Hematopoietic multipotent progenitor cell treated with erythropoietin and hydrocortisone succinate and interleukin-3 and kit ligand, for 4 days (in vitro differentiated cells): Measurements from ENCODE around the gene GPR137C.

Experiments
- DNase-seq: peaks from one replicate; pipeline ENCODE4 v3.0.0-alpha.2; 2015

Gene GPR137C

DNA sequence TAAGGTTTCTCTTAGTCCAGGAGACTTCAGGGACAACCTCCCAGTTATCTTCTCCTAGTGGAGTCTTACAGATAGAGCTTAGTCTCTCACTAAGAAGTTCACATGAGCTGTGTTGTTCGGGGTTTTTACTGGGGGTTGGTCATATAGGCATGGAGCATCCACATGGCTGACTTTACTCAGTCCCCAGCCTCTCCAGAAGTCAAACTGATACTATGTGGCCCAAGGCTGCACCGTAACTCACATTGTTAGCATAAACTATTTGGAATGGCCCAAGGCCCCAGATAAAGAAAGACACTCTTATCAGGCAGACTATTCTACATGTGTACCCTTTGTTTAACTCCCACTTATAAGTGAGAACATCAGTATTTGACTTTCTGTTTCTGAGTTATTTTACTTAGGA lies 23.2 kb downstream of the GPR137C start:
- no peak for DNase-seq

DNA sequence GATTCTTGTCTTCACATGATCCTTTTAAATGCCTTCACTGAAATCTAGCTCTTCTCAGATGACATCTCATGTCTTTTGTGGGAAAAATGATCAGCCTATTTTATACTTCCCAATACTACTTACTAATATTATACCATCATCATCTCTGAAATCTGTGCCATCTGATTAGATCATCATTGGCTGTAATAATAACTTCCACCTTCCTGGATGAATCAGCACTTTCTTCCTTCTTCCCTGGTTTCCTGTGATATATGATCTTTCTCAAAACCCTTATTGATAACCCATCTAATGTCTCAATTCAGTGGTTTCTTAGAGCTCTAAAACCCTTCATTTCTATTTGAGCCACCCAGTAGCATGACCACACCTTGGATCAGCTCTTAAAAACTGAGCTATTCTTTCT lies 30.9 kb downstream of the GPR137C start:
- no peak for DNase-seq

DNA sequence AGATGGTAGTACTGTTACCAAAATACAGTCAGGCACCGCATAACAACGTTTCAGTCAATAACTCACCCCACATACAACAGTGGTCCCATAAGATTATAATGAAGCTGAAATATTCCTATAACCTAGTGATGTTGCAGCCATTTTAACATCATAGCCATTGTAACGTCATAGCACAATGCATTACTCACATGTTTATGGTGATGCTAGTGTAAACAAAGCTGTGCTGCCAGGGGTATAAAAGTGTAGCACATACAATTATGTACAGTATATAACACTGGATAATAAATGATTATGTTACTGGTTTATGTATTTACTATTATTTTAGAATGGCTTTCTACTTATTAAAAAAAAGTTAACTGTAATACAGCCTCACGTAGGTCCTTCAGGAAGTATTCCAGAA lies 37.0 kb downstream of the GPR137C start:
- no peak for DNase-seq

DNA sequence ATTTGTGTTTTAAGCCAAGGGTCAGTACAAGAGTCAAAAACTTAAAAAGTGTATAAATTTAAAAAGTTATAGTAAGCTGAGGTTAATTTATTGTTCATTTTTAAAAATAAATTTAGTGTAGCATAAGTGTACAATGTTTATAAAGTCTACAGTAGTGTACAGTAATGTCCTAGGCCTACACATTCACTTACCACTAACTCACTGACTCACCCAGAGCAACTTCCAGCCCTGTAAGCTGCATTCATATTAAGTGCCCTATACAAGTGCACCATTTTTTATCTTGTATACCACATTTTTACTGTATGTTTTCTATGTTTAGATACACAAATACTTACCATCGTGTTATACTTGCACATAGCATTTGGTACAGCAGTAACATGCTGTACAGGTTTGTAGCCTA lies 37.7 kb downstream of the GPR137C start:
- DNase-seq = no peak

DNA sequence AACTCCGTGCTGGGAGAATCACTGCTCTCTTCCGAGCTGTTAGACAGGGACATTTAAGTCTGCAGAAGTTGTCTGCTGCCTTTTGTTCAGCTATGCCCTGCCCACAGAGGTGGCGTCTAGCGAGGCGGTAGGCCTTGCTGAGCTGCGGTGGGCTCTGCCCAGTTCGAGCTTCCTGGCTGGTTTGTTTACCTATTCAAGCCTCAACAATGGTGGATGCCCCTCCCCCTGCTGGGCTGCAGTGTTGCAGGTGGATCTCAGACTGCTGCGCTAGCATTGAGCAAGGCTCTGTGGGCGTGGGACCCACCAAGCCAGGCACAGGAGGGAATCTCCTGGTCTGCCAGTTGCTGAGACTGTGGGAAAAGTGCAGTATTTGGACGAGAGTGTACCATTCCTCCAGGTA lies 43.7 kb downstream of the GPR137C start:
- no peak for DNase-seq

DNA sequence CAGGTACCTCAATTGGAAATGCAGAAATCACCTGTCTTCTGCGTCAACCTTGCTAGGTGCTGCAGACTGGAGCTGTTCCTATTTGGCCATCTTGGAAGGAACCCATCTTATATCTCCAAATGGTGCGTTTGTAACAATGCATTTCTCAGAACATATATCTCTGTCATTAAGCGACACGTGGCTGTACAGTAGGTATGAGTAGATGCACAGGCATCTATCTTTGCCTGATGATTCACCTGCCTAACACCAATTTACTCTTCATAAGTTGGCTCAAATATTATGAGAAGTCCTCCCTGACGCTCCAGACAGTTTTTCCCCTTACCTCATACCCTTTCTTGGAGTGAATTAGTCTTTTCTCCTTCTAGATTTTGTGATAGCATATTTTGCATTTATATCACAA lies 44.2 kb downstream of the GPR137C start:
- DNase-seq = no peak

DNA sequence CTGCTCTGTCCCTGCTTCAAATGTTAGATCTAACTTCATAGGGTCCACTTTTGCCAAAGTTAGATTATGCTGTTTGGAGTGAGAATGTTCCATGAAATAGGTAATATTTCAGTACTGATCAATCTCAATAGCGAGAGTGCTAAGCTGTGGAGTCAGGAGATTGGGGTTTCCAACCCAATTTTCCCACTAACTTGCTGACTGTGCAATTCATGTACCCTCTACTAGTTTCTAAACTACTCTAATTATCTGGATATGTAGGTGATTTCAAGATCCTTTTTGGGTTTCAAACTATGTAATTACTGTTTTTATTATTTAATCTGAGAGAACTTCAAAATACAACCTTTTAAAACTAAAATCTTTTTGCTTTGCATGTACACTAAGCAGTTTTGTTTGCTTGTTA lies 45.9 kb downstream of the GPR137C start:
- no peak for DNase-seq

DNA sequence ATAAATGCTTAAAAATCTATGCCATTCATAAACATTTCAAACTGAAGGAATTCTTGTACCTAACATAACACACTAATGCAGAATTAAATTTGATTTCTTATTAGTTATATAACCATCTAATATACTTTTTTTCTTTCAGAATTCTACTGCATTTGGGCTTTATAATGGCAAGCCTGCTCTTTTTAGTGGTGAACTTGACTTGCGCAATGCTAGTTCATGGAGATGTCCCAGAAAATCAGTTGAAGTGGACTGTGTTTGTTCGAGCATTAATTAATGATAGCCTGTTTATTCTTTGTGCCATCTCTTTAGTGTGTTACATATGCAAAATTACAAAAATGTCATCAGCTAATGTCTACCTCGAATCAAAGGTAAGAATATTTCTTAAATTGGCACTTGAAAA lies 47.3 kb downstream of the GPR137C start:
- DNase-seq = no peak

DNA sequence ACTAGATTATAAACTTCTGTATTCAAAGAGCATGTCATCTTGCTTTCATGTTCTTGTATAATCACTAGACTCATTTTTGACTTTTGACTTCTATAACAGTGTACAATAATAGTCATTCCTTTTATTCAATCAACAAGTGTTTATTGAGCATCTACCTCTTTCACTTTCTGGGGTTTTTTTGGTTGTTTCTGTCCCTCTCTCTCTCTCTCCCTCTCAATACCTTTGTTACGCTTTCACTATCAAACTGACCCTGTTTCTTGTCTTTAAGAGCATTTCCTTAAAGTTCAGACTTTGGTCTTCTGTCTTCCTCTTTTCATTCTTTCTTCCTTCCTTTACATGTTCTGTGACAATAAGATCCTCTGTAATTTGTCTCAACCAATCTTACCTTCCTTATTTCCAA lies 49.5 kb downstream of the GPR137C start:
- DNase-seq = peak; percentile 10

DNA sequence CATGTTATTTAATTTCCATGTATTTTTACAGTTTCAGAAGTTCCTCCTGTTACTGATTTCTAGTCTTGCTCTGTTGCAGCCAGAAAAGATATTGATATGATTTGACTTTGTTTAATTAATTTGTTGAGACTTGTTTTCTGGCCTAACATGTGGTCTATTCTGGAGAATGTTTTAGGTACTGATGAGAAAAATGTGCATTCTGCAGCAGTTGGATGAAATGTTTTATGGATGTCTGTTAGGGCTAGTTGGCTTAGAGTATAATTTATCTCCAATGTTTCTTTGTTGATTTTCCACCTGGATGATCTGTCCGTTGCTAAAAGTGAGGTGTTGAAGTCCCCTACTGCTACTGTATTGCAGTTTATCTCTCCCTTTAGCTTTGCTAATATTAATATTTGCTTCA lies 54.4 kb downstream of the GPR137C start:
- DNase-seq = no peak

DNA sequence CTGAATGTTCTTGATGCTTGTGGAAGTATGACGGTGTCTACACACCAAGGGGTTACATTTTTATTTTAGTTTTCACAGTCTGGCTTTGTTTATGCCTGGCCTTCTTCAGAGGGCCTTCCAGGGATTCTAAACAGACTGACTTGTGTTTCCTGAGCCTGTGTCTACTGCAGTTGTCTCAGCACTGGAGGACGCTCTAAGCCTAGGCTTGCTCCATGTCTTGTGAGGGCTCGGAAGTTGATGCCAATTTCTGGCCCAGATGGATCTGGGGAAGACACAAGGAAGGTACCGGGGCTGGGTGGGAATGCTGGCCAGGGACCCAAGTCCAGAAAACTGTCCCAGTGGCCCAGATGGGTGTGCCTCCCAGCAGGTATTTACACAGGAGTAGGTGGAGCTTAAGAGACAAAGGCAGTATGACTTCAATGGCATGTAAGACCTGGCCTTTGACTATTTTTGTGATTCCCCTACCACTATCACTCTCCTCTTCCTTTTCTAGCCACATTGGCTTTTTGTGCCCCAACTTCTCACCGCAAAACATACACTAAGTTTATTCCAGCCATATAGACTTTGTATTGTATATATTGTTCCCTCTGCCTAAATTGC lies 56.9 kb downstream of the GPR137C start:
- DNase-seq = no peak

DNA sequence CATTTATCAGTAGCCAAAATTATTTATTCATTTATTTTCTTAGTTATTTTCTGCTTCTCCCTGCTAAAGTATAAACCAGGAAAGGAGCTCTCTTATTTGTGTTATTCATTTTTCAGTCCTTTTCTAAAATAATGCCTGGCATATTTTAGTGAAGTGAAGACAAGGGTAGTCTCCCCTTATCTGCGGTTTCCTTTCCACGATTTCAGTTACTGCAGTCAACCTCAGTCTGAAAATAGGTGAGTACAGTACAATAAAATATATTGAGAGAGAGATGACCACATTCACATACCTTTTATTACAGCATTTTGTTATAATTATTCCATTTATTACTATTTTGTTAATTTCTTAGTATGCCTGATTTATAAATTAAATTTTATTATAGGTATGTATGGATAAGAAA lies 57.6 kb downstream of the GPR137C start:
- DNase-seq = no peak

DNA sequence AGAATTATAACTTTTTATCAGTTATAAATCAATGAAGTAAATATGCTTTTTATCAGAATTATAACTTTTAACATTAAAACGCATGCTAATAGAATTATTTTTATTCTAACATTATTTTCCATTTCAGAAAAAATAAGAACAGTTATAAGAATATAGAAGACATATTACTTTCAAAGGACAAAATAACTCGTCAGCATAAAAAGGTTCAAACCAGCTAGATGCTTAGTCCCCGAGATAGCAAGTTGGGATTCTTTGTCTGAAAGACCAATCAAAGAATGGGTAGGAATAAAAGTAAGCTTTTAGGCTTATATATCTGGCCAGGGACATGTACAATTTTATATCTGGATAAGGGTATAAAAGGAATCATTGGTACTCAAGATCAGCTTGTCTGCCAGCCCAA lies 66.0 kb downstream of the GPR137C start:
- no peak for DNase-seq

DNA sequence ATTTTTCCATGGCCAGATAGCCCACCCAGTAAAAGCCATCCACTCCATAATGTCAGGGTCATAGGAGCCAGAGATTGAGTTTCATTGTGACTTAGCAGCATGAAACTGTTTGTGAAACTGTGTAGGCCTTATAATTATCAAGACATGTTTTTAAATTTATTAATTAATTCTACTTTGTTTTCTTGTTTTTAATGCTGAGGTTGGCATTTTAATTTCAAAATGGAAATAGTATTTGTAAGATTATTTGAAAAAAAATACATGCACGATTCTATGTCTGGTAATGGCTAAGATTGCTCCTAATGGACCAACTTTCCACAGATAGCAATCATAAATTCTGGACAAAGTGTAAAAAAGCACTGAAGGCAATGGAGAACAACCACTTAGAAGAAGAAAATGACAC lies 67.1 kb downstream of the GPR137C start:
- no peak for DNase-seq

DNA sequence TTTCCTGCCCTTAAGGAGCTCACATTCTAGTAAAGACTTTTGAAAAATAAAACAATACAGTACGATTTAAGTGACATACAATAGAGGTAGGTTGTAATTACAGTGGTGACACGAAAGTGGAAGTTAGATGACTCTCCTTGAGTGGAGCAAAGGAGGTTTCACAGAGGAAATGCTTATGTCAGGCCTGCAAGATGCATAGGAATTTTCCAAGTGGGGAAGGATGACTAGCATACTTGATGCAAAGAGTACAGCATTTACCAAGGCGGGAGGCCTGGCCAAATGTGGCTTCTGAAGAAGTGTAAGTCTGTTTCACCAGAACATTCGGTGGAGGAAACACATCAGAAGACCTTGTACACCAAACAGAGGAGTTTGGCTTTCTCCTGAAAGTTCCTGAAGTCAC lies 87.5 kb downstream of the GPR137C start:
- peak; percentile 2 for DNase-seq

DNA sequence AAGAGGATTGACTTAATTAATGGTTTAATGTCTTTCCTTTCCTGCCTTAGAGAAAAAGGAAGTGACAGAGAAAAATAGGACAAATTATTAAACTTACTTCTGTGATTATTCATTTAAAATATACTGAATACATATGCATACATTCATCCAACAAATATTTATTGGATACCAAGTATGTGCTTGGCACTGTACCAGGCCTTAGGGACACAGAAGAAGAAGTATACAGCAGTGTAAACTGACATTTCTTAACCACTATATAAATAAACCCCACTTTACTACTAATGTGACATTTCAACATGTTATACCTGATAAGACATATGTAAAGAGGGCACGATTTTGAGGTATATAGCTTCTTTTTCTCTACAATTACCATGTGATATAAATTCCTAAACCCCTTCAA lies 89.1 kb downstream of the GPR137C start:
- DNase-seq = peak; percentile 1

DNA sequence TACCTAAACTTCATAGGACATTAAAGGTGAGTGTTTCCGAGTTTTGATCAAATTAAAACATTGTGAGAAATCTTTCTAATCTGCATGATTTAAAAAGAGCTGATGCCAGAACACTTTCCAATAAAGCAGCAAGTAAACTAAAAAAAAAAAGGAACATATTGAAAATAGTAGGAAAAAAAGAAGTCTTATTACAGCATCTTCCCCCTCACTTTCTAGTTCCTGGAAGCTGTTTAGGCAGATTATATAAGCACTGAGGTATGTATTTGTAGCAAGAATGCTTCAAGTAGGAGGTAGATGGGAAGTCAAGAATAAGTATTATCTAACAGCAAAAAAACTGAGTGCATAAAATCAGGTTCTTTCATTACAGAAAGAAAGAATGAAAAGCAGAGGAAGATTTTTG lies 96.9 kb downstream of the GPR137C start:
- DNase-seq = no peak

DNA sequence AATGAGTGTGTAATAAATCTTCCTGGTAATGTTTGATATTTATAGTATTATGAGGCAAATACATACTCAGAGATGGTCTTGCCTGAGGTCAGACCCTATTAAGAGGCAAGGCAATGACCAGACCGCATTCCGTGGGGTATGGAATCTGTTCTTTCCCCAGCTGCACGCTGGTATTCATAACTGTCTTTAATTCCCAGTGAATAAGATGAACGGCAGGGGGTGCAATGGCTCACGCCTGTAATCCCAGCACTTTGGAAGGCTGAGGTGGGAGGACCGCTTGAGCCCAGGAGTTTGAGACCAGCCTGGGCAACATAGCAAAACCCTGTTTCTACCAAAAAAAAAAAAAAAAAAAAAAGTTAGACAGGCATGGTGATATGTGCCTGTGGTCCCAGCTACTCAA lies 98.1 kb downstream of the GPR137C start:
- DNase-seq = no peak

DNA sequence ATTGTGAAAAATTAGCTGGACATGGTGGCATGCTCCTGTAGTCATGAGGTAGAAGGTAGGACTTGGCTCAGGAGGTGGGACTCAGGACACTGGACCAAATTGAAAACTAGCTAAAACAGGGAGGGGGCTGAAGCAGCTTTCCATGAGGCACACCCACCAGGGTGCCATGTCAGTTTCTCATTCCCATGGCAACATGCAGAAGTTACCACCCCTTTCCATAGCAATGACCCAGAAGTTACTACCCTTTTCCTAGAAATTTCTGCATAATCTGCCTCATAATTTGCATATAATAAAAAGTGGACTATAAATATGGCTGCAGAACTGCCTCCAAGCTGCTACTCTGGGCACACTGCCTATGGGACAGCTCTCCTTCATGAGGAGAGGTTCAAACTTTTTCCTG lies 104.3 kb downstream of the GPR137C start:
- no peak for DNase-seq

DNA sequence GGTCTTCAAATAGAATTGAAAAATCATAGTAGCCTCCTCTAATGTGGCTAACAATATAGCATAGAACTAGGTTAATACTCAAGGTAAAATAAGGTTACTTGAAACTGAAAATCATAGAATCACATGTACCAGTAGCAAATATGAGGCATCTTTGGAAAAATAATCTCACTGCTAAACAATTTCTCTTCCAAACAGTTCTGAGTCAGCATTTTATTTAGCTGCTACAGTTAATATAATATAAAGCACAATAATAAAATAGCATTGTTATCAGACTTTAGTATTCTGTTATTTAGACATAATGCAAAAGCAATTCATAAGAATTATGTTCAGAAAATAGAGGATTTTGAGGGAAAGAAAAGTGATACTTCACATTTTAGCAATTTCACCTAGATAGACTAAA lies 107.7 kb downstream of the GPR137C start:
- no peak for DNase-seq

DNA sequence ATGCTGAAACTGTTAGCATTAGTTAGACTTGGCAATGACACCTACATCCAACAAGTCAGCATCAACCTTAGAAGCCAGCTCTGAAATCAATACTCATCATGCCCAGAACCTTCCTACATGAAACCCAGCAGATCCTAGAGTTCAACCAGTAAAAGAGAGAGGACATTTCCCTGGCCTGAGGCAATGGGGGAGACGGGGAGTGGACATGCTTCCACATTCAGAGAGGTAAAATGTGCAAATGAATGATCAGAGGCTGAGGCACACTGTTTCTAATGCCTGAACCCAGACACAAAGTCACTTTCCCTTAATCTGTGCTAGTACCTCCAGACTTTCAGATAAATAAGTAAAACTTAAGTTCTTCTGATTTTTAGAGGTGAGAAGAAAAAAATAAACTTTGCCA lies 108.2 kb downstream of the GPR137C start:
- DNase-seq = no peak

DNA sequence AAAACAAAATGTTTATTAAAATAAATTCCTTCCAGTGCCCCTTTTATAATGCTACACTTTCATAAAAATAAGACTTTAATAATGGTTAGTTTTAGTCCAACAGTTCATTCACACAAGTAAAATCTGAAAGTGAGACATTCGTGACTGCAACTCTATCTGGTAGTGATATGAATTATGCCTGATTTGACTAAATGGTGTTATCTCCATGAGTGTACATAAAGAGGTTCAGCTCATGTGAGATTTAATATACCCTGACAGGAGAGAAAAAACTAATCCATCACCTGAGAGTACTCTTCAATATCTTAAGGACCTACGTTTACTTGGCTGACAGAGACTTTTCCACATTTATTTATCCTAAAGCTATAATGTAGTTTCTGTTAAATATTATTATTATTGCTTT lies 108.7 kb downstream of the GPR137C start:
- no peak for DNase-seq

DNA sequence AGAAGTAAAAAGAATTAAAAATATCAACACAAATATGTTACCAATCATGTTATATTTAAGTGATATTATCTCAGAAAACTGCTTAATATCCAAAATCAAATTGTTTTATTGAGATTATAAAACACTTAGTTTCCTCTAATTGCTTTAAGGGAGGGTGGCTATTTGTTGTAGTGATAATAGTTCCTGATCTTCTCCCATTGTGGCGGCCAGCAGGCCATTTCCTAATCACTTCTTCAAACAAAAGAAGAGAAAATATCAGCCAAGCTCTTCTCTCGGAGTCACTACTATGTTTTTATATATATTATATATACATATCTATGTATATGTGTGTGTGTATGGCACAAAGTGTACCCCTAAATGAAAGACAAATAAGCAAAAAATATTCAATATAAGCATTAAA lies 111.2 kb downstream of the GPR137C start:
- DNase-seq = no peak

DNA sequence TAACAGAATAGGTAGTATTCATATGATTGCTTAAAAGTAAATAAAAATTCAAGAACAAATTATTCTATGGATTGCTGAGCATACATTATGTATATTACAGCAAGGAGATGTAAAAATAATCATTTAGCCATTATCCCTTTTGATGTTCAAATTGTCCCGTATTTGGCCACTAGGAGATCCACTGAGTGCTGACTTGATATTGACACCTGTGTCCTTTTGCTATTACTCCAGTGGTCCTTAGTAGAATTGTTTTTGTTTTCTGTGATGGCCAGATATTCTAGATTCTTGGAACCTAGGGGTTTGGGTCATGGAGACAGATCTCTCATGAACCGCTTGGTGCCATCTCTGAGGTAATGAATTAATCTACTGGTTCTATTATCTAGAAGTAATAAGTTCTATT lies 126.0 kb downstream of the GPR137C start:
- DNase-seq = peak; percentile 49

DNA sequence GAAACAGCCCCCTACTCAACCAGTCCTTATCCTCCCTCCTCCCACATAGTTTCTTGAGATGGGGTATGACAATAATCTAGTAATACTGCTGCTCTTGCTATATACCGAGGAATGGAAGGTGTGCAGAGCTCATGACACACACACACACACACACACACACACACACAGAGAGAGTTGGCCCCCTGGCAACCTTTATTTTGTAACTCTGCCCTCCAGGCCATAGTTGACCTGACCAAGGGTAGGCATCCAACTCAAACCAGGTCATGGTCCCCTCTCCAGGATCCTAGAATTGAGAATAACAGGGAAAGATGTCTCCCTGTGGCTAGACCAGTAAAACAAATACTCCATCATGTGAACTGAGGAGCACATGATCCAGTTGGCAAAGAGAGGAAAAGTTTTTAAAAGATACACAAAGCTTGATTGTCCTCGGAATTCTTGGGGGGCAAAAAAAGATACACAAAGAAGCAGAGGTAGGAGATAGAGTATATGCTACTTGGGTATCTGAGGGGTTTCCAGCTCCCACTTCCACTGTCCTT lies 131.4 kb downstream of the GPR137C start:
- no peak for DNase-seq

DNA sequence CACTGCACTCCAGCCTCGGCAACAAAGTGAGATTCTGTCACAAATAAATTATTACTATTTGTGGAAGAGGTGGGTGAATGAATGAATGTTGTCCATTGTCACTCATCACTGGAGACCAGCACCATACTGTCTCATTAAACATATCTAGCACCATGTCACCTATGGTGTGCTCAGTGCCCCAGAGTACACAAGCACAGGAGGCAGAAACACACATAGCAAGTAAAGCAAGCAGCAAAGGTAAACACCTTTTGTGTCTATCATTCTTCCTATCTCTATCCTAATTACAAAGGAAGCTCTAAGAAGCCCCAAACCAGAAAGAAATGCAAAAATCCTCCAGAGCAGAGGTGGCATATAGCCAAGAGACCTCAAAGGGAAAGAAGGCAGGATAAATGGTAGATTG lies 133.5 kb downstream of the GPR137C start:
- DNase-seq = no peak
